Left renal cortex interstitium (tissue), 4 donors: ENCODE results near the gene SERPINB11. TPM values are rescaled to one million over a fixed set of nuclear protein-coding genes. Genes with fewer than 3 reads are reported as not detected.
"Not testable (repeated sequence)": the region's sequence is repeated elsewhere in the genome, so short reads cannot be mapped to it uniquely, and the experiment has no call there.

Source experiments
- DNase-seq, 4 donors: peaks; one replicate each; pipeline ENCODE4 v3.0.0-alpha.2; 2013; ENCODE audit warnings: low read depth in 4 of 4, low spot score in 2 of 4, missing footprints in 1 of 4
- polyA plus RNA-seq, 4 donors: library from polyadenylated mRNA; unstranded; fragments of 120-200 nt; gene quantifications; one replicate each; pipeline ENCODE4 v1.2.1, GENCODE V29; 2013; ENCODE audit not compliant: insufficient read length in 4 of 4

The SERPINB11 gene
- not detected for polyA plus RNA-seq

- DNase-seq, result no peak
These were observed at the start of gene SERPINB11 for GRCh38 chr18:63702660-63703059. TSS of gene SERPINB11 (plus strand) at chr18:63702960. CDS start at chr18:63710194, 7,234 bp downstream.

DNA sequence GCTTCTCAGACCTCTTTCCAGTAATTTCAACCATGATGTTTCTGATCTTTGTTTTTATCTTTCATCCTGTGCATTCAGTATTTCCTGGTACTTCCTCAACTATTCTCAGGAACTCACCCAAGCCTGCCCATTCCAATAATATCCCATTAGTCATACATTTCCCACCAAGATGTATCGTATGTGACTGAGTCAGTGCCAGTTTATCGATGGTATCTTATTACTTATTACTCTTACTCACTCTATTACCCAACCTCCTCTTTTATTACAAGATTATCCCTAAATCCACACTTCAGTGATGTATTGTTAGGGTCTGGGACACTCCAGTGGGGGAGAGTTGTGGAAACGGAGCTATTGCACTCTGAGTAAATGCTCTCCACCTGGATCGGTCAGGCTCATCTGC, 43.8 kb upstream of the SERPINB11 start:
- DNase-seq, result not testable (repeated sequence)

GRCh38 chr18:63661750-63662149, 41.0 kb upstream of the SERPINB11 start, which contains the start of gene SERPINB3:
TSS of gene SERPINB3 (minus strand) at chr18:63661893. CDS start at chr18:63661216, 677 bp downstream.
- DNase-seq, result not testable (repeated sequence)

GRCh38 chr18:63664571-63664970, 38.2 kb upstream of the SERPINB11 start:
- no peak for DNase-seq

DNA sequence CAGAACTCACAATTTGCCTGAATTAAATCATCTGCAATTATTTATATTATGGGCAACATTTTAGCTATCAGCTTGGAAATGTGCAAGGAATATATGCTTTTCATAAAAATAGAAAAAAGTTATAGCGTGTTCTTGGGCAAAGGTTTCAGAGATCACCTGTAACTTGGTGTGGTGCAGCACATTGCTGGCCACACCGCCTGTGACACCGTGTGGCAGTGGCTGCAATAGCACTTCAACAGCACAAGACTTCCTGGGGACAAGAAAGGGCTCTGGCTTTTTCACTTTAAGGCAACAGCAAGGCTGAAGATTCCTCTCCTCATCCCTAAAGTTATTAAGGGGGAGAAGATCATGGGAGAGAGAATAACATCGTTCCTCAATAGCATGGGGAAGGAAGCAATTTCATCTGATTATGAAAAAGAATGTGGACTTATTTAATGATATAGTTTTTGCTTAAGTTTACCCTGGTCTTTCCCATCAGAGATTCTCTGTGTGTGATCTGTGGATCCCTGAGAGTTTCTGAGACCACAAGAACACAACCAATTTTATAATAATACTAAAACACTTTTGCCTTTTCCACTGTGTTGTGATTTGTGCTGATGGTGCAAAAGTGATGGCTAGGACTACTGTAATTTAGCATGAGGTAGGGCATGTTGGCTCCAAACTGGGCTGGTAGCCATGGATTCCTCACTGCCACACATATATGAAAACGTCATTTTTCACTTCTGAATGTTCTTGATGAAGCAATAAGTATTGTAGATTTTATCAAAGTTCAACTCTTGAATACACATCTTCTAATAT, 26.0 kb upstream of the SERPINB11 start:
- no peak for DNase-seq

DNA sequence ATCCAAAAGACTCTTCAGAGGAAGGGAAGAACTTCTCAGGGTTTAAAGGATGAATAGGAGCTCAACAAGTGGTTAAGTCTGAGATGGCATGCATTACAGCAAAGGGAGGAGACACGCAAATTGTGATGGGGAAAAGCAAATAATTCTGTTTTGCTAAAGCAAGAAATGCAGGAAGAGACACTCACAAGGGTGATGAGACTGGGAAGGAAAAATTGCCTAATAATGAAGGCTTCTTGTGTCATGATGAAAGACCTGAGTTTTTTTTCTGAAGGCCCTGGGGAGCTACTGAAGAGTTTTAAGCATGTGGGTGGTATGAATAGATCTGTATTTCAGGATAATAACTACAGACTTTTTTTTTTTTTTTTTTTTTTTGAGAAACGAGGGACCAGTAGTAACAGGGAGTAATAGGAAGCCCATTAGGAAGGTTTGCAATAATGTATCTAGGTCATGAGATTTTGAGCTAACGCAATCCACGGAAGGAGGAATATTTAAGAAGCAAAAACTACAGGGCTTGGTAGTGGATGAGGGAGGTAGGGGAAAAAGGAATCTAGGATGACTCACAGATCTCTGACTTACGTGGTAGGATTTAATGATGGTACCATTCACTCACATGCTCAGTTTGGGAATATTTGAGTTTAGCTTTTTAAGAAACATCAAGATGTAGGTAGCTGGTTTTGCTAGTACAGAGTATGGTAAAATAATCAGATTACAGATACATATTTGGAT, 25.1 kb upstream of the SERPINB11 start:
- DNase-seq, result no peak

- DNase-seq, result no peak
These were observed 22.7 kb upstream of the SERPINB11 start for GRCh38 chr18:63679820-63680606.

DNA sequence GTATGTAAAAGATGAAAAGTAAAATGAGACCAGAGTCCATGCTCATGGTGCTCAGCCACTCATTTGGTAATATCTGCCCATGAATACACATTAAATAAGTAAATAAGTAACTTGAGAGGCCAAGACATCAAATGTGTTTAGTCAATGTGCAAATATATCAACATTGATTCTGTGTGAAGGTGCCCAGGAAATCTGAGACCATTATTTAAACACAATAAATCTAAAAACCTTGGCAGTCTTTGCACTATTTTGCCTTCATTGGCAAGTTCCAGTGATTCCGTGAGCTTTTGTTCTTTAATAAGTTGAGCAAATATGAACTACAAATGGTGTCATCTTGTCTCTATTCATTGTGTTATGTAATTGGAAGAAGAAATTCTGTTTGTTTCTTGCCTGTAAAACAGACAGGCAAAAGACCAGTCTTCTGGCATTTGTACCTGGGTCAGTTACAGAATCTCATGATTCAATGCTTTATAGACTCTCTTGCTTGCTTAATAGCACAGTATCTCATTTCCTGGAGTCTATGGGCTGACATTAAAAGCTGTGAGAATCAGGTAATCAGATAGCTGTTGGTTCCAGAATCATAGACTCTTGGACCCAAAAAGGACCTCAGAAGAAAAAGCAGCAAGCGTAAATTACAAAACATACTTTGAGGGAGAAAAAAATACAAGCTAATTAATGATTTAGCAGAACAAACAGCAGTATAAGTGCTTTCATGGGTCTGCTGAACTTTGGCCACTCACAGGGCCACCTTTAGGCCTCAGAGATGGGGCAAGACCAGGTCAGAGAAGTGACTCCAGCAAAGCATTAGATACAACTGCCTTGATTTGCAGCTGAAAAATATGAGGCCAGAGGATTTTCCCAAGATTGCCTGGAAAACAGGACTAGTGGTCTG, 21.1 kb upstream of the SERPINB11 start:
- peak in 1 of 4 donors; percentile 48 for DNase-seq

DNA sequence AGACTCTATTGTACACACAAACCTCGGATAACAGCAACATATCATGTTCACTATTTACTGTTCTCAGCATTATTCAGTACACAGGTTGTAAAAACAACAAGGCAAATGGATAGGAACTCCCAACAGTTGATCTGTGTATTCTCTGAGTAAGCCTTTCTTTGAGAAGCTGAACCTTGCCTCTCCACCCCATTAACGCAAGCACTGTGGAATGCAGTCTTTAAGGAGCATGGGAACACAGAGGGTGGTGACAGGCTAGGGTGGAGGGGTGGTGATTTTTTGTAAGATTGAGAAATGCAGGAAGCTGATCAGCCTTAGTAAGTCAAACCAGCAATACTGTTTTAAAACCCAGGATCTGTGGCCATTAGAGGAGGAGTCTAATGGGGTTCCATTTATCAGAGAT, 19.6 kb upstream of the SERPINB11 start:
- DNase-seq, result no peak

DNA sequence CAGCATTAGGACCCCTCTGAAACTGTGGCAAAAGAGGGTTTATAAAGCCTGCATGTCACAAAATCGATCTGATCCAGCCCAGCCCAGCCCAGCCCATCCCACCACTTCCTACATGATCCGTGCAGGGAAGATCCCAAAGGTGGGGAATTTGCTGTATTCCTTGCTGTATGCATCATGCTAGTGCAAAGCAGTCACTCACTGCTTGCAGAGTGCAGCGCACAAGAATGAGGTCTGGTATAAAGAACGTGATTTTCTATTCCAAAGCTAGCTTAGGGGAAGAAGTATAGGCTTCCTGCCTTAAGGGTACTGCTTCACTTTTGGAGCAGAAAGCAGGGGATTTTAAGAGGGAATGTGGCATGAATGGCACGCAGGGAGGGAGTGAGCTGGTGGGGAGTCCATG, 18.9 kb upstream of the SERPINB11 start:
- DNase-seq, result no peak

GRCh38 chr18:63684718-63685117, 18.0 kb upstream of the SERPINB11 start:
- no peak for DNase-seq

DNA sequence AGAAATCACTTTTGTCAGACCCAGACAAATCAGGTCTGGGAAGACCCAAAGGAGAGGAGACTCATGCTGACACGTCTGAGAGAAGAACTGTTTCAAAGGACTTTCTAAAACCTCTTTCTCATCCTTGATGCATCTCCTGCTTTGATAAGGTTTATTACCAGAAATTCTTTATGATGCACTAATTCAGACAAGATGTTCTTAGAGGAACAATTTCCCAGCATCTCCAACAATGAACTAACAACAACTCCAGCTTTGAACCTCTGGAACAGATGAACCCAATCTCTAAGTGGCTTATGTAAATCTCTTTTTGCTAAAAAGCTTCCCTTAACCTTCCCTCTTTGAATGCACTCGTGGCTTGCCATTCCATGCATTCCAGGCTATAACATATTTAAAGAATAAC, 15.9 kb upstream of the SERPINB11 start:
- DNase-seq, result no peak

GRCh38 chr18:63689064-63689463, 13.7 kb upstream of the SERPINB11 start:
- DNase-seq, result no peak

DNA sequence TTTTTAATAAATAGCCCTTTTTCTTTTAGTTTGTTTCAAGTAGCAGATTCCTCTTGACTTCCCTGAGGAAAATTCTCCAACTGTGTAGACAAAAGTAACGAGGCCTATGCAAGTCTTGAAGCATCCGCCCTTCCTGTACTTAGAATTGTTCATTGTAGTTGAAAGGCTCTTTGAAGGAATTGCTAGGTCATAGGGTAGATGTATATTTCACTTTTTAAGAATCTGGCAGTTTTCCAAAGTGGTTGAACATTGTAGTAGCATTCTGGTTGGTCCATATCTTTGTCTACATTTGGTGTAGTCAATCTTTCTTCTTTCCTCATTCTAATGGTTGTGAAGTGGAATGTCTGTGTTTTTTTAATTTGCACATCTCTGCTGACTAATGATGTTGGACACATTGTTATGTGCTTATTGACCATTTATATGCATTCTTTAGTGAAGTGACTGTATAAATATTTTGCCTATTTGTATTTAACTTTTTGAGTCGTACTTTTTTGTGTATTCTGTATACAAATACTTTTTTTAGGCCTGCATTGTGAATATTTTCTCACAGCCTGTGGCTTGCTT, 5.6 kb upstream of the SERPINB11 start:
- DNase-seq, result no peak

DNA sequence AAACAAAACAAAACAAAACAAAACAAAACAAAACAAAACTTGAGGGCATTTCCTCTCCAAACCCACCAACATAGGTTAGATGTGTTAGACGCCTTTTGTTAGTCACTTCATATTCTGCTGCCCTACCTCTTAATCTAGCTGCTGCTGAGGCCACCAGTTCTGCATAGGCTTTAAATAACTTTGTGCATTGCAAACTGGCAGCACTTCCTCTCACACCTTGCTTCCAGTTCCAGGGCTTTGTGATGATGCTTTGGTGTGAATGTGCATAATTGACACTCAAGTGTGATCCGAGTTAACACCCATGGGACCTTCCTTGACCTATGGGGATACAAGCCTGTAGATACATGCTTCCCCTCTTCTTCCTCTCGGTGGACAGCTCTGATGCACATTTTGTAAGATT, 2.3 kb upstream of the SERPINB11 start:
- no peak for DNase-seq

- no peak for DNase-seq
These were observed 808 bp upstream of the SERPINB11 start for GRCh38 chr18:63701952-63702351.

GRCh38 chr18:63705401-63705800, 2.6 kb downstream of the SERPINB11 start:
- no peak for DNase-seq

- DNase-seq, result no peak
These were observed 5.1 kb downstream of the SERPINB11 start for GRCh38 chr18:63707816-63708215.

- no peak for DNase-seq
These were observed 5.9 kb downstream of the SERPINB11 start for GRCh38 chr18:63708650-63709049.
